ENCODE results near the gene MRPS27. TPM values are rescaled to one million over a fixed set of nuclear protein-coding genes. Genes with fewer than 3 reads are reported as not detected.
A peak's percentile ranks its signal among the peaks of the same experiment; 100 is the strongest.

MRPS27 gene
- total RNA-seq, 2 experiments from 2014 or later: 25.0 to 26.1 TPM

GRCh38 chr5:72314571-72315172 is 5.4 kb downstream of the MRPS27 start:
- DNase-seq (no peak), ATAC-seq (ENCODE audit: poor library complexity) (no peak)
- no peak for TF ChIP-seq CTCF (IDR thresholded peaks at IDR 0.05)
- no peaks in the 10 kb centered on the region for H3K27me3 ChIP-seq (ENCODE audit: control insufficient read depth in 1 of 2, insufficient read depth in 2 of 2, low read length in 2 of 2)
- intact Hi-C loops (cut with DNase I, micrococcal nuclease): loop anchor here in 1 of 2 experiments (10.0 kb wide), 1 partner anchor 640 kb away; the partner anchor contains the start of gene FCHO2
- no peak overlapping the region for H3K4me3 ChIP-seq (ENCODE audit: low read length)
- peaks cover 33% of the 10 kb centered on the region for H3K36me3 ChIP-seq (ENCODE audit: insufficient read depth, low read length)
- H3K27ac ChIP-seq (ENCODE audit: low read depth in 1 of 2, low read length in 2 of 2): no peak overlapping the region
- Mint-ChIP-seq H3K27ac (no peak overlapping the region), H3K27me3 (no peaks in the 10 kb centered on the region), H3K4me3 (no peak overlapping the region), H3K4me1 (ENCODE audit: low read depth) (peaks cover 29% of the 10 kb centered on the region), H3K36me3 (ENCODE audit: low read depth) (peaks cover 53% of the 10 kb centered on the region), H3K9me3 (no peaks in the 10 kb centered on the region)
- ChIA-PET CTCF (no interaction called here), POLR2A (no interaction called here)
- H3K4me1 ChIP-seq (ENCODE audit: insufficient read depth, low read length): peaks cover 10% of the 10 kb centered on the region
- no peaks in the 10 kb centered on the region for H3K9me3 ChIP-seq (ENCODE audit: control insufficient read depth in 1 of 2, insufficient read depth in 1 of 2, low read length in 2 of 2)

- no peak for TF ChIP-seq CTCF (IDR thresholded peaks at IDR 0.05)
- Mint-ChIP-seq H3K36me3 (ENCODE audit: low read depth) (peaks cover 65% of the 10 kb centered on the region), H3K27me3 (no peaks in the 10 kb centered on the region), H3K4me3 (no peak overlapping the region), H3K27ac (peak overlapping the region; percentile 30), H3K4me1 (ENCODE audit: low read depth) (peaks cover 31% of the 10 kb centered on the region), H3K9me3 (no peaks in the 10 kb centered on the region)
- ATAC-seq (ENCODE audit: poor library complexity): no peak
- no peaks in the 10 kb centered on the region for H3K9me3 ChIP-seq (ENCODE audit: control insufficient read depth in 1 of 2, insufficient read depth in 1 of 2, low read length in 2 of 2)
- no peak overlapping the region for H3K27ac ChIP-seq (ENCODE audit: low read depth in 1 of 2, low read length in 2 of 2)
- DNase-seq: no peak
- intact Hi-C loops (cut with DNase I, micrococcal nuclease): loop anchor here in 1 of 2 experiments (10.0 kb wide), 1 partner anchor 642 kb away; the partner anchor contains the start of gene FCHO2
- H3K4me1 ChIP-seq (ENCODE audit: insufficient read depth, low read length): peaks cover 7% of the 10 kb centered on the region
- peaks cover 37% of the 10 kb centered on the region for H3K36me3 ChIP-seq (ENCODE audit: insufficient read depth, low read length)
- CTCF ChIA-PET: no interaction called here
- H3K4me3 ChIP-seq (ENCODE audit: low read length): no peak overlapping the region
- POLR2A ChIA-PET: interaction anchor here (0.5 kb wide), 1 partner anchor 146 kb away, joined by 4 read pairs; no protein-coding TSS in a partner anchor
- H3K27me3 ChIP-seq (ENCODE audit: control insufficient read depth in 1 of 2, insufficient read depth in 2 of 2, low read length in 2 of 2): no peaks in the 10 kb centered on the region
Observed at GRCh38 chr5:72313141-72313540, 6.9 kb downstream of the MRPS27 start.

GRCh38 chr5:72308853-72309191 is 11.2 kb downstream of the MRPS27 start:
- Mint-ChIP-seq H3K36me3 (ENCODE audit: low read depth) (peaks cover 51% of the 10 kb centered on the region), H3K4me1 (ENCODE audit: low read depth) (peaks cover 28% of the 10 kb centered on the region), H3K27ac (peak overlapping the region; percentile 82), H3K9me3 (no peaks in the 10 kb centered on the region), H3K4me3 (peak overlapping the region; percentile 93), H3K27me3 (no peaks in the 10 kb centered on the region)
- Histone ChIP-seq H3K4me3 (ENCODE audit: low read length) (peak overlapping the region; percentile 31), H3K9me3 (ENCODE audit: control insufficient read depth in 1 of 2, insufficient read depth in 1 of 2, low read length in 2 of 2) (no peaks in the 10 kb centered on the region), H3K36me3 (ENCODE audit: insufficient read depth, low read length) (peaks cover 35% of the 10 kb centered on the region), H3K4me1 (ENCODE audit: insufficient read depth, low read length) (peaks cover 12% of the 10 kb centered on the region), H3K27ac (ENCODE audit: low read depth in 1 of 2, low read length in 2 of 2) (peak overlapping the region in 1 of 2 donors; percentile 46), H3K27me3 (ENCODE audit: control insufficient read depth in 1 of 2, insufficient read depth in 2 of 2, low read length in 2 of 2) (no peaks in the 10 kb centered on the region)
- POLR2A ChIA-PET: interaction anchor here (0.8 to 3.7 kb wide), 2 partner anchors 11 to 814 kb away, joined by 3 to 59 read pairs; partner anchors contain the start of genes MRPS27 and PTCD2
- CTCF ChIA-PET: interaction anchor here (0.7 to 3.0 kb wide), 9 partner anchors 10 to 177 kb away, joined by 3 to 75 read pairs (median 6); partner anchors contain the start of genes MRPS27 and PTCD2
- no peak for ATAC-seq (ENCODE audit: poor library complexity)
- intact Hi-C loops (cut with DNase I, micrococcal nuclease): loop anchor here (1.0 to 10.0 kb wide), 6 partner anchors 11 to 724 kb away; partner anchors contain the start of genes MRPS27 (in 2 of the 2), PTCD2 (in 2 of the 2) and MCCC2 (in 1 of the 2)
- no peak for DNase-seq
- no peak for TF ChIP-seq CTCF (IDR thresholded peaks at IDR 0.05)

All from CD4-positive, alpha-beta T cell (primary cell).